Calu3 (cell line): ENCODE data around the gene RNF19B. TPM values are rescaled to one million over a fixed set of nuclear protein-coding genes. Genes with fewer than 3 reads are reported as not detected.
A peak's percentile ranks its signal among the peaks of the same experiment; 100 is the strongest.

Experiments
- BruUV-seq: library from RNA; stranded (reverse); fragments of 400-500 nt; replicated peaks from 2 replicates; lab custom pipeline; 2021; lab: Mats Ljungman, UMichigan
- CTCF ChIA-PET: fragments of 300-600 bp; sonication (Branson Sonifier 250); formaldehyde crosslinking; loops from one replicate; lab custom pipeline; 2022; ENCODE audit warnings: antibody characterized with exemption; lab: Charles Lee
- DNase-seq: peaks from one replicate; pipeline ENCODE4 v3.0.0; 2022
- H3K27ac Mint-ChIP-seq: one replicate; pipeline ENCODE4 v1.8.0; 2022; ENCODE audit warnings: mixed read lengths; ENCODE audit not compliant: unreplicated experiment
- H3K27me3 Mint-ChIP-seq: one replicate; pipeline ENCODE4 v1.8.0; 2022; ENCODE audit warnings: mixed read lengths; ENCODE audit not compliant: unreplicated experiment
- H3K36me3 Mint-ChIP-seq: one replicate; pipeline ENCODE4 v1.8.0; 2022; ENCODE audit warnings: mild to moderate bottlenecking, moderate library complexity, mixed read lengths; ENCODE audit not compliant: insufficient read depth, unreplicated experiment
- H3K4me1 Mint-ChIP-seq: one replicate; pipeline ENCODE4 v1.8.0; 2022; ENCODE audit warnings: mild to moderate bottlenecking, low read depth, mixed read lengths; ENCODE audit not compliant: unreplicated experiment
- H3K4me3 Mint-ChIP-seq: one replicate; pipeline ENCODE4 v1.8.0; 2022; ENCODE audit warnings: mild to moderate bottlenecking, low read depth, moderate library complexity, mixed read lengths; ENCODE audit not compliant: unreplicated experiment
- H3K9me3 Mint-ChIP-seq: one replicate; pipeline ENCODE4 v1.8.0; 2022; ENCODE audit warnings: low read depth, mixed read lengths; ENCODE audit not compliant: unreplicated experiment
- intact Hi-C: fragments of 100-400 bp; cut with micrococcal nuclease; formaldehyde crosslinking; loops from one replicate; pipeline ENCODE4 v1.10.0; 2022; ENCODE audit not compliant: unreplicated experiment
- total RNA-seq: library from RNA; stranded (reverse); gene quantifications from 2 replicates; pipeline ENCODE4 v1.2.3, GENCODE V29; 2022
- TF ChIP-seq, protein P1 (sequence below): fragments of 200-600 bp; IDR thresholded peaks from one replicate; pipeline ENCODE4 v1.8.0; 2022; ENCODE audit warnings: antibody characterized with exemption; ENCODE audit not compliant: unreplicated experiment

The RNF19B gene
- total RNA-seq, 1 experiment from 2014 or later, result 21.5 TPM

DNA sequence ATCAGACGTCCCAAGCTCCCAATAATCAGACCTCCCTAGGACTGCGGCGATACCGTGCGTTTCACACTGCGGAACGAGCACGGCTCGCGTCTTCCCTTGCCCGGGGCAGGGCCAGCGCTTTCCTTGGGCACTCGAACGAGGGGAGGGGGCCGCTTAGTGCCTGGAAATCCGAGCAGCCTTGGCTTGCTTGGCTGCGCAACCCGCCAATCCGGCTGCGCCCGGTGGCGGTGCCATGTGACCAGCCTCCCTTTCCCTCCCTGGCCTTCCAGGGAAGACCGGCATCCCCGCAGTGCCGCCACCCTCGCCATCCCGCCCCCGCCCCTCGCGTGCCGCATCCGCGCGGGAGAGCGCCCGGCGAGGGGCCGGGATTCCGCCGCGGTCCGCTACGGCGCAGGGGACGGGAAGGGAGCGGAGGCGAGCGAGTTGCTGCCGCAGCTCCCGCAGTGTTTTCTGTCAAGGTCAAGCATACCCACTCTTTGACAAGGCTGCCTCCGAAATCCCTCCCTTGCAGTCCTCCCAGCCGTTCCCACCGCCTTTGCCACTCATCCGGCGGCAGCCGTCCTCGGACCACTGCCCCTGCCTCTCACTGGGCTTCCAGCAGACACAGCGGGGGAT is 8.3 kb upstream of the RNF19B start:
- peak; percentile 67 for DNase-seq
- Mint-ChIP-seq H3K27ac (peak overlapping the region; percentile 31), H3K27me3 (peaks cover 11% of the 10 kb centered on the region), H3K9me3 (no peaks in the 10 kb centered on the region), H3K36me3 (peaks cover 10% of the 10 kb centered on the region), H3K4me3 (peak overlapping the region; percentile 60), H3K4me1 (peaks cover 18% of the 10 kb centered on the region)
- no TSS peak for BruUV-seq
- intact Hi-C loops, result no loop called here
- CTCF ChIA-PET, result interaction anchor here (0.5 to 1.5 kb wide), 6 partner anchors 11 to 68 kb away, joined by 3 to 4 read pairs (median 3); no protein-coding TSS in a partner anchor
- TF ChIP-seq, protein P1, sequence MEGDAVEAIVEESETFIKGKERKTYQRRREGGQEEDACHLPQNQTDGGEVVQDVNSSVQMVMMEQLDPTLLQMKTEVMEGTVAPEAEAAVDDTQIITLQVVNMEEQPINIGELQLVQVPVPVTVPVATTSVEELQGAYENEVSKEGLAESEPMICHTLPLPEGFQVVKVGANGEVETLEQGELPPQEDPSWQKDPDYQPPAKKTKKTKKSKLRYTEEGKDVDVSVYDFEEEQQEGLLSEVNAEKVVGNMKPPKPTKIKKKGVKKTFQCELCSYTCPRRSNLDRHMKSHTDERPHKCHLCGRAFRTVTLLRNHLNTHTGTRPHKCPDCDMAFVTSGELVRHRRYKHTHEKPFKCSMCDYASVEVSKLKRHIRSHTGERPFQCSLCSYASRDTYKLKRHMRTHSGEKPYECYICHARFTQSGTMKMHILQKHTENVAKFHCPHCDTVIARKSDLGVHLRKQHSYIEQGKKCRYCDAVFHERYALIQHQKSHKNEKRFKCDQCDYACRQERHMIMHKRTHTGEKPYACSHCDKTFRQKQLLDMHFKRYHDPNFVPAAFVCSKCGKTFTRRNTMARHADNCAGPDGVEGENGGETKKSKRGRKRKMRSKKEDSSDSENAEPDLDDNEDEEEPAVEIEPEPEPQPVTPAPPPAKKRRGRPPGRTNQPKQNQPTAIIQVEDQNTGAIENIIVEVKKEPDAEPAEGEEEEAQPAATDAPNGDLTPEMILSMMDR, result no peak

DNA sequence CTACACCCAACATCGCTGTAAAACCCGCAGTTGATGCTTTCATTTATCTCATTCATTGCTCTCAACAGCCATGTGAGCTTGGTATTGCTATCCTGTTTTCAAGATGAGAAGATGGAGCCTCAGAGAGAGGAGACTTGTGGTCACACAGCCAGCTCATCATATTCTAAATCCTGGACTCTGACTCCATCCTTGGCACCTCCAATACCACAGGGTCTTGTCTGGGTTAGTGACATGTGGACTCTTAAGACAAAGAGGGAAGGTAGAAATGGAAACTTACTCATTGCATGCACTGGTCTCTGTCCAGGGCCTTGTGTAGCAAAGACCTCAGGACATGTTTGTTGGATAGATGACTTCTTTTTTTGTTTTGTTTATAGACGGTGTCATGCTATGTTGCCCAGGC is 7.0 kb upstream of the RNF19B start:
- intact Hi-C loops, result no loop called here
- H3K4me3 Mint-ChIP-seq, result no peak overlapping the region
- DNase-seq, result no peak
- H3K27me3 Mint-ChIP-seq, result peaks cover 11% of the 10 kb centered on the region
- H3K9me3 Mint-ChIP-seq, result no peaks in the 10 kb centered on the region
- H3K36me3 Mint-ChIP-seq, result peaks cover 10% of the 10 kb centered on the region
- H3K4me1 Mint-ChIP-seq, result peaks cover 18% of the 10 kb centered on the region
- BruUV-seq, result no TSS peak
- TF ChIP-seq, protein P1, result no peak
- no peak overlapping the region for H3K27ac Mint-ChIP-seq
- CTCF ChIA-PET, result interaction anchor here (1.1 kb wide), 1 partner anchor 17 kb away, joined by 3 read pairs; no protein-coding TSS in a partner anchor

DNA sequence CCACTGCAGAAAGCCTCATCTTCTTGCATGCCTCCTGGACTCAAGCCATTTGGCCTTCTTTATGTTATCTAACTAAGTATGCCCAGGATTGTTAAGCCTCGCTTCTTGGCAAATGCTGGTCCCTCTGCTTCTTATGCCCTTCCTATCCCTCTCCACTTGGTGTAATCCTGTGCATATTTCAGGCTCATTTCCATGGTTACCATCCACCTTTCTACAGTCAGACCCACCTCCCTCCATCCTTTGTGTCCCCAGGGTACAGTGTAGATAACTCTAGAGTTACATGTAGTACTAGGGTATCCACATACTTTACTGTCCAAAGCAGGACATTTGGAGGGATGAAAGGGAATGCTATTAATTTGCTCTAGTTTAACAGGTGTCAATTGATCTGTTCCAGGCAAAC is 6.5 kb upstream of the RNF19B start:
- Mint-ChIP-seq H3K9me3 (no peaks in the 10 kb centered on the region), H3K4me3 (no peak overlapping the region), H3K27me3 (peaks cover 11% of the 10 kb centered on the region), H3K4me1 (peaks cover 18% of the 10 kb centered on the region), H3K36me3 (peaks cover 10% of the 10 kb centered on the region), H3K27ac (no peak overlapping the region)
- intact Hi-C loops, result no loop called here
- DNase-seq, result no peak
- TF ChIP-seq, protein P1, result no peak
- BruUV-seq, result no TSS peak
- CTCF ChIA-PET, result no interaction called here

DNA sequence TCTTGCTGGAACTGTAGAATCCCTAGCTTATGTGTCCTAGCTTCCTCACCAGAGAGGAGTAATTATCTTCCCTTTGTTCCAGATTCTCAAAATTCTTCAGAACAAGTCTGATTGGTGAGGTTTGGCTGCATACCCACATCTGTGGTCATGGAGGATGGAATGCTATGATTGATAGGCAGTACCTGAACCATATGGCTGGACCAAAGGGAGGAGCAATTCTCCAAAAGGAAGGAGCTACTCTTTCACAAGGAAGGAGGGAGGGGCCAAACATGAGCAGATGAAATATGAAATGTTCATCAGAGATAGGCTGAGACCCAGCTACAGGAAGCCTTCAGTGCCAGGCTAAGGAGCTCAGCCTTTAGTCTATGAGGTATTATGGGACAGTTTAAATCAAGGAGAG is 5.0 kb upstream of the RNF19B start:
- no peaks in the 10 kb centered on the region for H3K9me3 Mint-ChIP-seq
- H3K36me3 Mint-ChIP-seq, result peaks cover 16% of the 10 kb centered on the region
- H3K4me3 Mint-ChIP-seq, result no peak overlapping the region
- intact Hi-C loops, result no loop called here
- DNase-seq, result no peak
- peaks cover 11% of the 10 kb centered on the region for H3K27me3 Mint-ChIP-seq
- TF ChIP-seq, protein P1, result no peak
- peaks cover 18% of the 10 kb centered on the region for H3K4me1 Mint-ChIP-seq
- BruUV-seq, result no TSS peak
- CTCF ChIA-PET, result interaction anchor here (0.7 kb wide), 1 partner anchor 38 kb away, joined by 3 read pairs; no protein-coding TSS in a partner anchor
- H3K27ac Mint-ChIP-seq, result no peak overlapping the region
